Measurements from ENCODE around the gene ADGRG3.

ADGRG3 gene

GRCh38 chr16:57630407-57630797 is 37.7 kb upstream of the ADGRG3 start:
- DNase-seq = no peak
- in situ Hi-C loops (cut with MboI; ENCODE audit: low pct_unique_long_range_greater_than_20kb, low sequenced_read_pairs) = no loop called here

GRCh38 chr16:57630931-57631845 is 36.9 kb upstream of the ADGRG3 start:
- in situ Hi-C loops (cut with MboI; ENCODE audit: low pct_unique_long_range_greater_than_20kb, low sequenced_read_pairs) = no loop called here
- DNase-seq = no peak

- DNase-seq = no peak
- in situ Hi-C loops (cut with MboI; ENCODE audit: low pct_unique_long_range_greater_than_20kb, low sequenced_read_pairs) = no loop called here
Observed at GRCh38 chr16:57632568-57632967, 35.5 kb upstream of the ADGRG3 start.

GRCh38 chr16:57633383-57634064 is 34.6 kb upstream of the ADGRG3 start:
- in situ Hi-C loops (cut with MboI; ENCODE audit: low pct_unique_long_range_greater_than_20kb, low sequenced_read_pairs) = no loop called here
- no peak for DNase-seq

- in situ Hi-C loops (cut with MboI; ENCODE audit: low pct_unique_long_range_greater_than_20kb, low sequenced_read_pairs) = no loop called here
- DNase-seq = no peak
Observed at GRCh38 chr16:57634171-57634570, 33.9 kb upstream of the ADGRG3 start.

GRCh38 chr16:57635266-57636097 is 32.6 kb upstream of the ADGRG3 start:
- in situ Hi-C loops (cut with MboI; ENCODE audit: low pct_unique_long_range_greater_than_20kb, low sequenced_read_pairs) = no loop called here
- no peak for DNase-seq

GRCh38 chr16:57636184-57636583 is 31.9 kb upstream of the ADGRG3 start:
- in situ Hi-C loops (cut with MboI; ENCODE audit: low pct_unique_long_range_greater_than_20kb, low sequenced_read_pairs) = no loop called here
- DNase-seq = no peak

GRCh38 chr16:57637020-57637419 is 31.1 kb upstream of the ADGRG3 start:
- no peak for DNase-seq
- in situ Hi-C loops (cut with MboI; ENCODE audit: low pct_unique_long_range_greater_than_20kb, low sequenced_read_pairs) = no loop called here

GRCh38 chr16:57637424-57637823 is 30.7 kb upstream of the ADGRG3 start:
- in situ Hi-C loops (cut with MboI; ENCODE audit: low pct_unique_long_range_greater_than_20kb, low sequenced_read_pairs) = no loop called here
- DNase-seq = no peak

GRCh38 chr16:57637965-57638364 is 30.1 kb upstream of the ADGRG3 start:
- DNase-seq = no peak
- in situ Hi-C loops (cut with MboI; ENCODE audit: low pct_unique_long_range_greater_than_20kb, low sequenced_read_pairs) = no loop called here

GRCh38 chr16:57638381-57638780 is 29.7 kb upstream of the ADGRG3 start:
- no peak for DNase-seq
- in situ Hi-C loops (cut with MboI; ENCODE audit: low pct_unique_long_range_greater_than_20kb, low sequenced_read_pairs) = no loop called here

- no peak for DNase-seq
- in situ Hi-C loops (cut with MboI; ENCODE audit: low pct_unique_long_range_greater_than_20kb, low sequenced_read_pairs) = no loop called here
Observed at GRCh38 chr16:57639172-57639887, 28.8 kb upstream of the ADGRG3 start.

GRCh38 chr16:57640185-57640584 is 27.9 kb upstream of the ADGRG3 start:
- DNase-seq = no peak
- in situ Hi-C loops (cut with MboI; ENCODE audit: low pct_unique_long_range_greater_than_20kb, low sequenced_read_pairs) = loop anchor here (10.0 kb wide), 1 partner anchor 45 kb away; no protein-coding TSS in a partner anchor

- in situ Hi-C loops (cut with MboI; ENCODE audit: low pct_unique_long_range_greater_than_20kb, low sequenced_read_pairs) = loop anchor here (10.0 kb wide), 1 partner anchor 46 kb away; no protein-coding TSS in a partner anchor
- no peak for DNase-seq
Observed at GRCh38 chr16:57640612-57641011, 27.5 kb upstream of the ADGRG3 start.

GRCh38 chr16:57642160-57643135 is 25.7 kb upstream of the ADGRG3 start:
- in situ Hi-C loops (cut with MboI; ENCODE audit: low pct_unique_long_range_greater_than_20kb, low sequenced_read_pairs) = loop anchor here (10.0 kb wide), 1 partner anchor 48 kb away; no protein-coding TSS in a partner anchor
- no peak for DNase-seq

GRCh38 chr16:57643147-57643874 is 24.8 kb upstream of the ADGRG3 start:
- in situ Hi-C loops (cut with MboI; ENCODE audit: low pct_unique_long_range_greater_than_20kb, low sequenced_read_pairs) = loop anchor here (10.0 kb wide), 1 partner anchor 49 kb away; no protein-coding TSS in a partner anchor
- no peak for DNase-seq

- in situ Hi-C loops (cut with MboI; ENCODE audit: low pct_unique_long_range_greater_than_20kb, low sequenced_read_pairs) = loop anchor here (10.0 kb wide), 1 partner anchor 49 kb away; no protein-coding TSS in a partner anchor
- no peak for DNase-seq
Observed at GRCh38 chr16:57643910-57644309, 24.2 kb upstream of the ADGRG3 start.
